Measurements from ENCODE around the gene ANKHD1. TPM values are rescaled to one million over a fixed set of nuclear protein-coding genes. Genes with fewer than 3 reads are reported as not detected.

ANKHD1 gene
- total RNA-seq, 1 donor from 2014 or later: 77.1 TPM

DNA sequence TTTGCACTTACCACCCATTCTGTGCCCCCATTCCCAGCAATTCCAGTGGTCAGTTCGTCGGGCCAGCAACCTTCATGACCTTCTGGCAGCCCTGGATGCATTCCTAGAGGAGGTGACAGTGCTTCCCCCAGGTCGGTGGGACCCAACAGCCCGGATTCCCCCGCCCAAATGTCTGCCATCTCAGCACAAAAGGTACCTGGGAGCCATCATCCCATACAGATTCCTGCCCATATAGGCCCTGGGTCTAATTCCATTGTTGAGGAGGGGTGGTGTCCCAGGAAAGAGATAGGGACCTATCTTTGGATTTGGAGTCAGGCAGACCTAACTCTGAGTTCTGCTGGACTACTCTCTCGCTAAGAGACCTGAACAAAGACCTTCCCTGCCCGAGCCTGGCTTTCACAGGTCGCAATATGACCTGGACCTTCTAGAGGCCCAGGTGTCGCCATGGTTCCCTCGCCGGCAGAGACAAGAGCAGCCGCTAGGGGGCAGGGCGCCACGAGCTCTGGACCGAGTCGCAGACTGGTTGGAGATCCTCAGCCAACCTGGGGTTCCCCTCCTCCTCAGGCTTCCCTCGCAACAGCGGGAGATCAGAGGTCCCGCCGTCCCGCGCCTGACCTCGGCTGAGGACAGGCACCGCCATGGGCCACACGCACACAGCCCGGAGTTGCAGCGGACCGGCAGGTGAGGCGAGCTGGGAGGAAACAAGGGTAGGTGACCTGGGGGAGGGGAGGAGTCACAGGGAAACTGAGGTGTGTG, 38.6 kb upstream of the ANKHD1 start:
- Histone ChIP-seq H3K27me3 (ENCODE audit: control insufficient read depth, insufficient read depth, low read length) (no peaks in the 10 kb centered on the region), H3K4me3 (ENCODE audit: low read depth, low read length) (peak overlapping the region; percentile 36), H3K36me3 (ENCODE audit: control insufficient read depth, insufficient read depth, low read length) (no peaks in the 10 kb centered on the region)
- peak; percentile 68 for FAIRE-seq
- TF ChIP-seq, protein P1, sequence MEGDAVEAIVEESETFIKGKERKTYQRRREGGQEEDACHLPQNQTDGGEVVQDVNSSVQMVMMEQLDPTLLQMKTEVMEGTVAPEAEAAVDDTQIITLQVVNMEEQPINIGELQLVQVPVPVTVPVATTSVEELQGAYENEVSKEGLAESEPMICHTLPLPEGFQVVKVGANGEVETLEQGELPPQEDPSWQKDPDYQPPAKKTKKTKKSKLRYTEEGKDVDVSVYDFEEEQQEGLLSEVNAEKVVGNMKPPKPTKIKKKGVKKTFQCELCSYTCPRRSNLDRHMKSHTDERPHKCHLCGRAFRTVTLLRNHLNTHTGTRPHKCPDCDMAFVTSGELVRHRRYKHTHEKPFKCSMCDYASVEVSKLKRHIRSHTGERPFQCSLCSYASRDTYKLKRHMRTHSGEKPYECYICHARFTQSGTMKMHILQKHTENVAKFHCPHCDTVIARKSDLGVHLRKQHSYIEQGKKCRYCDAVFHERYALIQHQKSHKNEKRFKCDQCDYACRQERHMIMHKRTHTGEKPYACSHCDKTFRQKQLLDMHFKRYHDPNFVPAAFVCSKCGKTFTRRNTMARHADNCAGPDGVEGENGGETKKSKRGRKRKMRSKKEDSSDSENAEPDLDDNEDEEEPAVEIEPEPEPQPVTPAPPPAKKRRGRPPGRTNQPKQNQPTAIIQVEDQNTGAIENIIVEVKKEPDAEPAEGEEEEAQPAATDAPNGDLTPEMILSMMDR (IDR thresholded peaks at IDR 0.05; ENCODE audit: insufficient read depth, low read length, severe bottlenecking): peak; percentile 99
- DNase-seq (ENCODE audit: low read depth): no peak

DNA sequence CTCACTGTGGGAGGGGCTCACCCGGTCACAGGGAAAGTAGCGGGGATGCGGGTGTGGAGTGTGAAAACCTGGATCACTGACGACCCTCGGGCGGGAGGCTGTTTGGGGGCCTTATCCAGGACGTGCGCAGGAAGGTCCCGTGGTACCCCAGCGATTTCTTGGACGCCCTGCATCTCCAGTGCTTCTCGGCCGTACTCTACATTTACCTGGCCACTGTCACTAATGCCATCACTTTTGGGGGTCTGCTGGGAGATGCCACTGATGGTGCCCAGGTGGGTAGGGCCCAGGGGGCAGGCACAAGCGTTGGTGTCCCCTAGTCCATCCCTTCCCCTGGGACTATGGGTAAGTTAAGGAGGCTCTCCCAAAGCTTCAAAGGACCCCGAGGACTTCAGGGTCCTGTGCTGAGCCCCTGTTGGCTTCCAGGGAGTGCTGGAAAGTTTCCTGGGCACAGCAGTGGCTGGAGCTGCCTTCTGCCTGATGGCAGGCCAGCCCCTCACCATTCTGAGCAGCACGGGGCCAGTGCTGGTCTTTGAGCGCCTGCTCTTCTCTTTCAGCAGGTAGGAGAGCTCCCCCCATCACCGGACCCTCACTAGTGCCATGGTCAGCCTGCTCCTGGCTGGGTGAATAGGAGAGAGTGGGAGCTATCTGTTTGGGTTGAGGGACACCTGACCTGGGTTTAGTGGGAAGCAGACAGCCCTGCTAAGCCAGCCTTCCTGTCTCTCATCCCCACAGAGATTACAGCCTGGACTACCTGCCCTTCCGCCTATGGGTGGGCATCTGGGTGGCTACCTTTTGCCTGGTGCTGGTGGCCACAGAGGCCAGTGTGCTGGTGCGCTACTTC, 37.8 kb upstream of the ANKHD1 start:
- Histone ChIP-seq H3K36me3 (ENCODE audit: control insufficient read depth, insufficient read depth, low read length) (no peaks in the 10 kb centered on the region), H3K27me3 (ENCODE audit: control insufficient read depth, insufficient read depth, low read length) (no peaks in the 10 kb centered on the region), H3K4me3 (ENCODE audit: low read depth, low read length) (peak overlapping the region; percentile 36)
- TF ChIP-seq, protein P1 (IDR thresholded peaks at IDR 0.05; ENCODE audit: insufficient read depth, low read length, severe bottlenecking): no peak
- no peak for DNase-seq (ENCODE audit: low read depth)
- FAIRE-seq: peak; percentile 32

GRCh38 chr5:140364472-140364765, 37.2 kb upstream of the ANKHD1 start:
- no peak overlapping the region for H3K4me3 ChIP-seq (ENCODE audit: low read depth, low read length)
- DNase-seq (ENCODE audit: low read depth): no peak
- H3K27me3 ChIP-seq (ENCODE audit: control insufficient read depth, insufficient read depth, low read length): no peaks in the 10 kb centered on the region
- no peaks in the 10 kb centered on the region for H3K36me3 ChIP-seq (ENCODE audit: control insufficient read depth, insufficient read depth, low read length)
- FAIRE-seq: no peak
- TF ChIP-seq, protein P1 (IDR thresholded peaks at IDR 0.05; ENCODE audit: insufficient read depth, low read length, severe bottlenecking): no peak

DNA sequence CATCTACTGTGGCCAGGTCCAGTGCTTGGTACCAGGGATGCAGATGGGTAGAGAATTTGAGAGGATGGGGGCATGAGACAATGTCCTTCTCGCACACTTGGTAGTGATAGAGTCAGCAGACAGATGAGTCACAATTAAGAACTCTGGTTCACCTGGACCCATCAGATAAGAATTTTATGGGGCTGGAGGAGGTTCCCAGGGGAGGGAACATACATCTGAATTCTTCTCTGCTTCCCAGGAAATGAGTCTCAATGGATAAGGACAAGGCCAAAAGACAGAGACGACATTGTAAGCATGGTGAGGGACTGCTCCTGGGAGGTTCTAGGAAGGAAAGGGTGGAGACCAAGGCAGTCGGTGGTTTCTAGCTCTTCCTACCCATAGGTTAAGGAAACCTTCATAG, 36.4 kb upstream of the ANKHD1 start:
- TF ChIP-seq, protein P1 (IDR thresholded peaks at IDR 0.05; ENCODE audit: insufficient read depth, low read length, severe bottlenecking): no peak
- FAIRE-seq (peak; percentile 55), DNase-seq (ENCODE audit: low read depth) (no peak)

GRCh38 chr5:140365941-140366340, 35.7 kb upstream of the ANKHD1 start:
- DNase-seq (ENCODE audit: low read depth) (no peak), FAIRE-seq (no peak)
- H3K4me3 ChIP-seq (ENCODE audit: low read depth, low read length): no peak overlapping the region
- no peaks in the 10 kb centered on the region for H3K36me3 ChIP-seq (ENCODE audit: control insufficient read depth, insufficient read depth, low read length)
- TF ChIP-seq, protein P1 (IDR thresholded peaks at IDR 0.05; ENCODE audit: insufficient read depth, low read length, severe bottlenecking): no peak
- no peaks in the 10 kb centered on the region for H3K27me3 ChIP-seq (ENCODE audit: control insufficient read depth, insufficient read depth, low read length)

More for the DNA sequence above, 36.4 kb upstream of the ANKHD1 start:
- Histone ChIP-seq H3K4me3 (ENCODE audit: low read depth, low read length) (no peak overlapping the region), H3K27me3 (ENCODE audit: control insufficient read depth, insufficient read depth, low read length) (no peaks in the 10 kb centered on the region), H3K36me3 (ENCODE audit: control insufficient read depth, insufficient read depth, low read length) (no peaks in the 10 kb centered on the region)
